Activated CD8-positive, alpha-beta memory T cell treated with anti-CD3 and anti-CD28 coated beads, Interleukin-2, amount 50 U/mL, for 4 hours (primary cell): Measurements from ENCODE around the gene BEND2.
"Not testable (repeated sequence)": the region's sequence is repeated elsewhere in the genome, so short reads cannot be mapped to it uniquely, and the experiment has no call there.

Source experiments
- DNase-seq: peaks from one replicate; pipeline ENCODE4 v3.0.0-alpha.2; 2020

BEND2 gene

DNA sequence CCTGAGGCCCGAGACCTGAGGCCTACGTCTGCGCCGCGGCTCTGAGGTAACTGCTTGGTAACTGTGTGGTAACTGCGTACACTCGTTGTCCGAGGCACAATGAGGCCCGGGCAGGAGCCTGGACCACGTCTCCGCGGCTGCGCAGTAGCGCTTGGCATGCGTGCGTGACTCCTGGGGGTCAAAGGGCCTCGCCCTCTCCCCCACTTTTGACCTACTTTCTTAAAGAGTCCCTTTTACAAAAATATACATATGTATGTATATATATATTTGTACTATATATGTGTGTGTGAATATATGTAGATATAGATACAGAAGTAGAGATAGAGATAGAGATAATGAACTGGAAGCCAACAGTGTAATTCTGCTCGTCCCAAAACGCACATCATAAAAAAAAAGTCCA, at the start of gene BEND2:
Gene BEND2 (minus strand): TSS at position 101 of the 400 bp plus-strand sequence. CDS start 136 bp downstream, outside the sequence.
- DNase-seq: no peak

DNA sequence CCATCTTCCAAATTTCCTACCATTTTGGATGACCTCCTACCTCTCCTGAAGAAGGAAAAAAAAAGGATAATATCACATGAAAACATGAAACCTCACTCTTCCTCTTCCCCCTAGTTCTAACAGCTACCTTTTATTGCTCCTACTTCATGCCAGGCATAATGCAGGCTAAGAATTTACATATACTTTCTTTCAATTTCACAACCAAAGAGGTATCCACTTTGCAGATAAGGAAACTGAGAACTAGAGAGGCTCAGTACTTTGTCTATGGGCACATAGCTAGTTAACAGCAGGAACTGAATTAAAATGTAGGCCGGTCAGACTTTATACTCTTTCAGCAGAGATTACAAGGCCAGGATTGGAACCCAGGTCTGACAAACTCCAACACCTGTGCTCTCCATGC, 34.4 kb upstream of the BEND2 start:
- DNase-seq: no peak

DNA sequence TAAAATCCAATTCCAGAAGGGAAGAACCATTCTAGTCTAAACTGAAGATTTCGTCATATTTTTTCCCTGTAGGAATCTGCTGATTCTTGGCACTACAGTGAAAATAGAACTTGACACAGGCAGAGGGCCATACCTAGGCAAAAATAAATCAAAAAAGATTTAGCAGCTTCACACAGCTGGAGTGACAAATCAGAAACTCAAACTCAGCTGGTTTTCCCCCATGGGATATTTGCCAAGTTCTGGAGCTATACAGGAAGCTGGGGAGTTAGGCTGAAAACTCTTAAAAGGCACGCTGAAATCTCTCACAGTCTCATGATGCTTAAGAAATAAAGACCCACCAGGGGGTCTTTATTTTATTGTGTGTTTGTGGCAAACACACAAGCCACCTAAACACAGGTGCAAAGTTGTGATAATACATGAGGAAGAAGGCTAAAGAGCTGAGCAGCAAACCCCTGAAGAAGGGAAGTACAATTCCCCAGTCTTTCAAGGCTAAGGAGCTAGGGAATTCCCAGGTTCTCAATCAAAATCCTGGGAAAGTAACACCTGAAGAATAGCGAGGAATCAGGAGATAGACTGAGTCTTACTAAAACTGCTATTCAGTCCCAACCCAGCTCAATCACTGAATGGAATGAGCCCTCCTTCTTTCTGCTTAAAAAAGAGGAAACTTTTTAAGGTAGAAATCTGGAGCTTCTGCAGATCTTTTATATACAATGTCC, 32.1 kb upstream of the BEND2 start:
- DNase-seq: no peak

DNA sequence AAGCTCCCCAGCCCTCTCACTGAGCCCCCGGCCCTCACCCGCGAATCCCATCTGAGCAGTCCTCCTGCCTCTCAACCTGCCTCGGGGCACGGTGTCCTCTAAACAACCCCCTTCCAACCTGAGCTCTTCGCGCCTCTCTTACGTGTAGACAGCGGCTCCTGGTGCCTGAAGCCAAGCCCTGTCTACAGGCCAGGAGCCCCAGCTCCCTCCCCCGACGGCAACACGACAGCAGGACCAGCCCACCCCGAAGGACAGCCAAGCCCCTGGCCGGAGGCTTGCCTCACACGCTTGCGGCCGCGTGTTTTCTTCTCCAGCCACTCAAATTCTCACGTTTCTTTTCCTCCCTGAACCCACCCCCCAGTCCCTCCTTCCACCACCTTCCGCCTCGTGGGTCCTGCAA, 9.0 kb upstream of the BEND2 start:
- DNase-seq: not testable (repeated sequence)

DNA sequence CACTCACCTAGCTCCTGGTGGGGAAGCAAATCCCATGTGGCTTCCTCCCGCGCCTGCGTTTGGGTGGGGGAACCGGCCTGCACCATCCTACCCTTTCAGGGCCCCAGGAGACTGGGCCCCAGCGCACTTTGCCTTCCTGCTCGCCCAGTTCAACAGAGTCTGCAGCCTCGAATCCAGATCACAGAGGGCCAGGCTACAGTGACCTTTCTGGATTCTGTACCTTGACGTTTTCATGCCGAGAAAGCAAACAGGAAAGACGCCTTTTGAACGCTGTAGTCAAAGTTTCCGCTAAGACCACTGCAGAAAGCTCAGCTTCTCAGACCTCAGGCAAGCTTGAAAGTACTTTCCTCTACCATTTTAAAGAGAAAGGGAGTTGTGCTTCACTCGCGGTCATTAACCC, 7.4 kb upstream of the BEND2 start:
- DNase-seq: no peak

DNA sequence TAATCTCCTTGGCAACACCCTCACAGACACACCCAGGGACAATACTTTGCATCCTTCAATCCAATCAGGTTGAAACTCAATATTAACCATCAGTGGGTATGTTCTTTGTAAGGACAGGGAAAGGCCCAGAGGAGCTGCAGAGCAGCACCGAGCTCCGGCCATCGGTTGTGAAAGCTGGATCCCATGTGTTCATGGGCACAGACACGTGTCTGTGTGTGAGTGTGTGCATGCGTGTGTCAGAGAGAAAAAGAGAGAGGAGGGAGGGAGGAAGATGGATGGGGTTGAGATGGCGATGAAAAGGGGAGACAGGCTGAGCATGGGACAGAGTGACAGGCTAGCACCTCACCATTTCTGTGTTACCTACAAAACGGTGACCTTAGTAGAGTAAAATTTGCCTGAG, 6.8 kb upstream of the BEND2 start:
- DNase-seq: no peak

DNA sequence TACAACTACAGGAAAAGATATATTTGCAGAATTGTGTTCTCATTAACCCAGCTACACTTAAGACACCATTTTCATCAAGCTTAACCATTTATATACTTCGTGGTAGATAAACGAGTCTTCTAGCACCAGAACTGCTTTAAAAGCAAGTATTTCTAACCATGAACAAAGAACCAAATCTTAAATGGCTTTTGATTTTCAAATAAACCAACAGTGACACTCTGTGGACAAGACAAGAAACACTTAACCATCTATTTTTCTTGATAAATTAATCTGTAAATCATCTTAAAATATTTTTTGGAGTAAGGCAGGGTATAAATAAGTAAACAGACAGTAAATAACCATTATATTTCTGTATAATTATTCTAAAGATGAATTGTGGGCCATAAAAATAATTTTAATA, 10.2 kb downstream of the BEND2 start:
- no peak for DNase-seq

DNA sequence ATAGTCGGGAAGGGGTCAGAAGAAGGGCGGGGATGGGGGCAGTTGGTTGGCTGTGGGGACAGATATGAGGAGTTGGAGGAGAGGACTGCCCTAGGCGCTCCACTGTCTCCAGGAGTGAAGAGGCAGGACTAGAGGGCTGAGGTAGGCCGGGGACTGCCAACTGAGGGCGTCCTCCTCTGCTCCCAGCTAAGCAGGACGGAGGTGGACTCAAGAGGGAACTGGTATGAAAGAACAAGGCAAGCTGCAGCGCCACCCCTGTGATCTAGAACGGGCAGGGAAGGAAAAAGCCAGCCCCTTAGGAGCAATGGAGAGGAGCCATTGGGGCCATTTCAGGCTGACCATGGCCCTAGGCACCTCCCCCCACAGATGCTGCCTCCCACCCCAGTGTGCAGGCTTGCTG, 14.0 kb downstream of the BEND2 start:
- DNase-seq: no peak

DNA sequence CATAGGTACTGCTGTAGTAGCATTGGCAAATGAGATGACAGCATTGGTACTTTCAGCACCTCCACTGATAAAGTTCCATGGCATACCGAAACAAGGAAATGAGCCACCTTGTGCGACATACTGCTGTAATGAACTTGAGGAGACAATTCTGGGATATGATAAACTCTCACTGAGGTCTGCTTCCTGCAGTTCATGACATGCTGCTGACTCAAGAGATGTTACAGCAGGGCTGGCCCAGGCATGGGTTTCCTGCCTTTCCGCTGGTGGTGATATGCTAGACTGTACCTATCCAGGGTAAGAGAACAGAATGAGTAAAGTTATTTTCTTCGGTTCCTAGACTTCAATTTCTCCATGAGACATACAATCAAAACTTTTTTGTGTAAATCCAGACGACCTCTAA, 17.1 kb downstream of the BEND2 start:
- no peak for DNase-seq

DNA sequence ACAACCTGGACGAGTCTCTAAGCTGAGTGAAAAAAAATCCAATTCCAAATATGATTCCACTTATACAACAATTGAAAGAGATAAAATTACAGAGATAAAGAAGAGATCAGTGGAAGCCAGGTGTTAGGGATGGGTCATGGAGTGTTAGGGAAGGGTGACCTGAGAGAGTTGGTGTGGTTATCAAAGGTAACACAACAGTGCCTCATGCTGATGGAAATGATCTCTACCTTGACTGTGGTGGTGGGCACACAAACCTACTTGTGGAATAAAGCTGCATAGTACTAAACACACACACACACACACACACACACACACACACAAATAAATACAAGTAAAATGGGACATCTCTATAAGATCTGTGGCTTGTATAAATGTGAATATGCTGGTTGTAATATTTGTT, 26.0 kb downstream of the BEND2 start:
- DNase-seq: no peak

DNA sequence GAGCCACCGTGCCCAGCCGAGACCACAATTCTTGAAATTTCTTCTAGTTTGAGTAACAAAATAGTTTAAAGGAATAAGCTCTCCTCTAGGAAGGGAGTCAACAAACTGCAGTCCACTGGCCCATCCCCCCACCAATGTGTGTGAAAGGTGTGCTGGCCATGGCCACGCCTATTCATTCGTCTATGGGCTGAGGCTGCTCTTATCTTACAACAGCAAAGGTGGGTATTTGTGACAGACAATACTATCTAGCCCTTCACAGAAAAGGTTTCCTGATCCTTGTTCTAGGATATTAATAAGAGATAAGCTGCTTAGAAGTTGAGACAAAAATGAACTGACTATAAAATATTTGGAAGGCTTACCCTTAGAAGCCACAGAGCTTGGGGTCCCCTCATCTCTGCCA, 41.2 kb downstream of the BEND2 start:
- DNase-seq: no peak

DNA sequence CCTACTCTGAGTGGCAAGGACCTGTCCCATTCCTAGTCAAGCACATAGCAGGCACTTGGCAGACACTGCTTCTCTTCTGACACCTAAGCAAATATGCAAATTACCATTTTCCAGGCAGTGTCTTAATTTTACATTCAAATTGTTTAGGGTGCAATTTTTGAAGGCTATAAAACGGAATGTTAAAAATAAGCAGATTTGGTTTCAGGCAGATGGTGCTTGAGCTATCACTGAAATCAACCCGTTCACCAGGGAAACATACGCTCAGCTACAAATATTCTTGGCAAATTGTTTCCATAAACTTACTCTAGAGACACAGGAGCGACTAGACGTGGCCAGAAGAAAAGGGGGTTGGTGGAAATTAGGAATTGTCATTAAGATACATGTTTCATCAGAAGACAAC, 45.7 kb downstream of the BEND2 start:
- no peak for DNase-seq

DNA sequence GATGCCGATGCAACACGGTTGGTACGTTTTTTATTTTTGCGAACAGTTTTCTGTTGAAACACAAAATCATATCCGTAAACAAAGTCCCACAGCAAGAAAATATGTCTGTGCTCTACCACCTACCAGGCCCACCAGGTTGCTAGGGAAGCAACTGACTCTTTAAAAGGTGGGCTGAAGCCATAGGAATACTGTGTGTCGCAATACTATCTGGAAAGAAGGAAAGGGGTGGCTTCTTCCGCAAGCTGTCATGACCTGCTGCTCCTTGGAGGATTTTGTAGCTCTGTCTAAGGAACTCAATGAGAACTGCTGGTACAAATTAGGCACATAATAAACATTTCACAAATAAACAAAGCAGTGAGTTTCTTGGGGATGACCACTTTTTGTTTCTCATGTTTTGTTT, 46.5 kb downstream of the BEND2 start:
- no peak for DNase-seq

DNA sequence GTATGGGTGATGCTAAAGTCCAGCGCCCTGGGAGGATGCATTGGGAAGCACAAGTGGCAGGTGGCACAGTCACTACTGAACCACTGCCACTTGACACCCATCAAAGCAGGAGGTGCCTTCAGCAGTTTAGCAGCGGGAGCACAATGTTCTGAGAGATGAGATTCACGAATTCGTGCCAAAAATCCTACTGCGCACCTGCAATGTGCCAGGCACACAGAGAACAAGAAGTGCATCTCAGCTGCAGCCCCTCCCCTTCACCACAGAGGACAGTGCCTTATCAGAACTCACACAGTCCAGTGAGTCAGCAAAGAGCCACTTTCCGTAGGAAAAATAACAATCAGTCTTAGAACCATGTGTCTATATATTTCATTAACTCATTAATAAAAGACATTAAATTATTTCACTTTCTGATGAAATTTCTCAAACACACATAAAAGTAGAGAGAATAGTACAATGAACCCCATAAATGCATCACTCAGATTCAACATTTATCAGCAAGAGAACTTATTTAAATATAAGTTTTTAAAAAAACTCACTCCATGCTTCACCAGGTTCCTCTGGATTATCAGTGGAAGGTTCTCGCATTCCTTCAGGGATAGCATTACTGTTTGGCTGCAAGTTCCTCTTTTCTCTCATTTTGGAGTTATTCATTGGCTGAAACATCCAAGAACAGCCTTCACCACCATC, 47.0 kb downstream of the BEND2 start:
- DNase-seq: no peak

DNA sequence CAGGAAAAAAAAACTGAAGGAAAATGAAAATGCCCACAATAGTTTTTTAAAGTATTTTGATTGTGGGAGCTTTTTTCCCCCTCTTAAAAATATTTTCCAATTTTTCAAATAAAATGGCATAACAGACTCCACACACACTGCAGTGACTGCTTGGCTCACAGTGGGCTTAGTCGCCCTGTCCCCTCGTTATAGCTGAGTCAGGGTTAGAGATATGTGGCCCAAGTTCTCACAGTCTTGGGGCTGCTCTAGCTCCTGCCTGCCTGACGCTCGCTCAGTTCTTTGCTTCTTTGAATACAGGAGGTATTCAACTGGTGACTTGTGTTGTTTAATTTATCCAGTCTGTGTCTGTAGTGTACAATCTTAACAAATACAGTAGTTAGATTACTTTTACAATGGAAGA, 47.7 kb downstream of the BEND2 start:
- DNase-seq: no peak

DNA sequence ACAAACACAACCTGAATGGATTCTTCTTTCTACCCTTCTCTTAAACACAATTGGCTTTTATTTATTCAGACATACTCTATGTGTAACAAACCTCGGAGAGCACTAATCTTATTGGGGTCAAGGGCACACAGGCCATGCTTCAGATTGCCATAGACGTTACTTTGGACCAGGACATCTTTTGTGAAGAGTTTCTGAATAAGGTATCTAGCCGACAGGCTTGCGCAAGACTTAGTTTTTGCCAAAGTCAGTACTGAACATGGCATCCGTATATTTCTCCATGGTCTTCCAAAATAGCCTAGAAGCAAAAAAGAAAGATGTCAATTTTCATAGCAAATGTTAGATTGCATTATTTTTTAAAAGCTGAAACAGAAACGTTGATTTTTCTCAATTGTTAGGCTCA, 49.8 kb downstream of the BEND2 start:
- DNase-seq: no peak

DNA sequence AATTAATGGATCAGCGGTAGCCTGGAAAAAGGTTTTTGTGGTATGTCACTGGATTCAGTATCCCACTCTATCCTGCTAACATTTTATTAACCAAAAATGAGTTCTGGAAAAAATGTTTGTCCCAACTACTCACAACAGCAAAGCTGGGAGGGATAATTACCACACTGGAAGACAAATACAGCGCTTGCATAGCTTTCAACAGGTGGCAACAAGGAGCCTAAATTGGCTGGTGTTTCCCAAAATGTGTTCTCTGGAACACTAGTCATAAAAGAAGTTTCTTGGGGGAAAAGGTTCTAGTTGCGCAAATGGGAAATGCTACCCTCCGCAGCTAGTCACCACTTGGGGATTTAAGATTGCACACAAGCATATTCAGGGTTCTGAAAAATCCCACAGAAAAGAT, 54.6 kb downstream of the BEND2 start:
- no peak for DNase-seq

DNA sequence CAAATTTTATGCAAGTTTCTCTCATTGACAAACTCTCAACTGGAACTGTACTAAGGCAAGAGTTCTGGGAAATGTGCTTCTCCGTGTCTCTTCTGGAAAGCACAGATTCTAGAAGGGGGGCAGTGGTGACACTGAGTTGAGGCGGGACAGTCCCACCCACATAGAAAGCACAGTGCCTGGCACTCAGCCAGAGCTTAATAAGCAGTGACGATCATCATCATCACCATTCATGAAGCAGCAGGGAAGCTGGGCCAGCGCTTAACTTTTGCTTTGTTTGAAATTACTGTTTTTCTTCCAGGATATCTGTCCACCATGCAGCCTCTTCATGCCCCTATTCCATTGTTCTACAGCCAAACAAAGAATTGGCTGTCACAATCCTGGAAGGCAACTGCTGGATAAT, 60.3 kb downstream of the BEND2 start:
- no peak for DNase-seq

DNA sequence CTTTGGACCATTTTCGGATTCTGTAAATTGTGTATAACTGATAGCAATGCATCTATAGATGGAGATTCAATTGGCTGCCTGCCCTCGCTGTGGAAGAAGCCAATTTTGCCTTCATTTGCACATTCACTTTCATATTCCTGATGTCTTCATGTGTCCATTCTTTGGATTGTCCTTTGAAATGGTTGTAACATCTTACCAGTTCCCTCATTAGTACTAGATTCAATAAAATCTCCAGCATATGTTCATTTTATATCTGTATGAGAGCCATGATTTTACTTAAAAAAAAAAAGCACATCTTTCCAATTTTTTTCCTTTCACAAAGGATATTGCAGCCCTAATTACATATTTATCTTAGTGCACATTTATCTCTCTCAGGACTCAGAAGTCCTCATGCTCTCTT, 61.7 kb downstream of the BEND2 start:
- no peak for DNase-seq

DNA sequence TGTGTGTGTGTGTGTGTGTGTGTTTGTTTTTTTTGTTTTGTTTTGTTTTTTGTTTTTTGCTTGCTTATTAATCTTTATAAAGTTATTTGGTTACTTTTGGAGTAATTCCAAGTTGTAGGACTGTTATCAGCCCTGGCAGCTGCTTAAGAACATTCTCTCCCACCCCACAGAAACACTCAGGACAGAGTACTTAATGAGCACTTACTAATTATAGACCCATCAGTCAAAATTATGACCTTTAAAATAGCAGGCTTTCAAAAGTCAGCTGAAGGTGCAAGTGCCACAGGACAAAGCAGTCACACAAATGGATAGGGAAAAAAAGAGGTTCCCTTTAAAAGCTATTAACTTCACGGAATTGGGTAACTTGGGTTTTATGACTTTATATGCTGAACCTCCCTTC, 69.0 kb downstream of the BEND2 start:
- DNase-seq: no peak

DNA sequence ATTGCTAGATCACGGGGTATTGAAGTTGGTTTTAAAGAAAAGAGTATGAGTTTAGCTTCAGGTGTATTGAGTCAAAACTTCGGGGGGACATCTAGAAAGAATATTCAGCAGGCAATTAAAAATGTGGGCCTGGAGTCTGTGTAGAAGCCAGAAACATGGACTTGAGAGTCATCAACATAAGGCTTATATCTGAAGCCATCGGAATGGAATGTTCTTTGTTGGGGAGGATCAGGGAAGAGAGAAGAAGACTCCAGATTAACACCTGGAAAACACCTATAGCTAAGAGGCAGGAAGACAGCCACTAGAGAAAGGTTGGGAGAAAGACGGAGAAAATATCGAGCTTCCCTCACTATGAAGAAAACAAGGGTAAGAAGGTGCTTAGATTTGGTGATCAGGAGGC, 69.5 kb downstream of the BEND2 start:
- no peak for DNase-seq

DNA sequence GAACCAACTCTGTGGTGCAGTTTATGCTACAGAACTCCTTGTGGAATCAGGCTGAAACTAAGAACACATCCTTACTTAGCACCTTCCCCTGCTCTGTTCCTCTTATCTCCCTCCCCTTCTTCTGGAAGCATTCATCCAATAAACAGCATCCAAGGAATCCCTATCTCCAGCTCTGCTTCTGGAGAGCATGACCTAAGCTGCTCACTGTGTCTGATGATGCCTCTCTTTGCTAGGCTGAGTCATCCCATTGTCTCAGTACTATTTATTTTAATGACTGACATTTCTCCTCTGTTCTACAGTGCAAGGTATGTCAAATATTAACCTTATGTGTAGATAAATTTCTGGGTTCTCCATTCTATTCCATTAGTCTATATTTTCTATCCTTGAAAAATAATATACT, 71.2 kb downstream of the BEND2 start:
- DNase-seq: no peak

DNA sequence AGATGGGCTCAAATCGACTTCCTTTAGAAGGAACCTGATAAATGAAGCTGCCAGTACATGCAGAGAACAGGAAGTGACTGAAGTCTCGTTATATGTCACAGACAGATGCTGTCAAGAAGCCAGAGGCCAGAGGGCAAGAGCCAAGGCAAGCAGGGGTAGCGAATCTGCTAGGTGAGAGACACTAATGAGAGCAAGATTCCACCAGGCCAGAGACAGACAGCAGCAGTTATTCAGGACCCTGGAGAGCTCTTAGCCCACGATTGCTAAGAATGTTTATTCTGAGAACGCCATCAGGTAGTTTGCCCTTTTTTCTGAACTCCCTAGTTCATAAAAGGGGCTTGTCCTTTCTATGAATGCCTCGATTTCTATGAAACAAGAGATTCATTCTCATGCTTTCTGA, 73.7 kb downstream of the BEND2 start:
- no peak for DNase-seq

DNA sequence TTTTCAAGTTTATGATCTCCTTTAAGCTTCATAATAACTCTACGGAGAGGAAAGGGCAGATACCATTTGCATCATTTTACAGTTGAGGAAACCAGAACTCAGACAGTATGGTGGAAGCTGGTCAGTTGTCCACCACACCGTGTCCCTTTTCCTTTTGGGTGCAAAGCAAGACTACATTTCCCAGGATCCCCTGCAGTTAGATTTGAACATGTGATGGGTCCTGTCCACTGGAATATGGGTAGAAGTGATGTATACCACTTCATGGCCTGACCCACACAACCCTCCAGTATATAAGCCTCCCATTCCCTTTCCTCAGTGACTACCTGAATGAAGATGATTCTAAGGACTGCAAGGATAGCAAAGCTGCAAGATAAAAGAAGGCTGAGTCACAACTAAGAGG, 74.7 kb downstream of the BEND2 start:
- no peak for DNase-seq

DNA sequence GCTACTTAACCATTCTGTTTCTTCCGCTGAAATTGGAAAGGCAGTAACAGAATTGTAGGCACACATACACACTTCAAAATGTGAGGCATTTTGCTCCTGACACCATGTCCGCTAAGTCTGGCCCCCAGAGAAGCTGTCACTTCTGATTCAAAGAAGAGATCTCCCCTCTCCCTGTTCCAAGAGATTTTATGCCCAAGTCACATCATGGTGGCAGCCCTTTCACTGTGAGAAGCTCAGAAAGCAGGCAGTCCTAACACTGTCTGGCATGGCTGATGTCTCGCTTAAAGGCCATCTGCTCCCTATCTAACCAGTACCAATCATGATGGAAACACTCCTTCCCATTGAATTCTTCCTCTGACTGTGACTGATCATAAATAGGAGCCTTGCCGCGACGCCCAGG, 83.9 kb downstream of the BEND2 start:
- DNase-seq: no peak
